IMR-90 (cell line): ENCODE results near the gene ANKH.

ENCODE experiments used
- BHLHE40 ChIP-seq: fragments of 150-350 bp; IDR thresholded peaks from 2 replicates; pipeline ENCODE4 v1.6.1; 2016; ENCODE audit warnings: mild to moderate bottlenecking, low read depth, low read length
- CEBPB ChIP-seq: IDR thresholded peaks from 2 replicates; pipeline ENCODE4 v1.6.1; 2012; ENCODE audit warnings: low read depth, low read length, improper control_type of control experiment
- FOS ChIP-seq: fragments of 150-350 bp; IDR thresholded peaks from 2 replicates; pipeline ENCODE4 v1.6.1; 2016; ENCODE audit warnings: low read depth, low read length
- MAFK ChIP-seq: IDR thresholded peaks from 2 replicates; pipeline ENCODE4 v1.6.1; 2012; ENCODE audit warnings: low read depth, low read length, improper control_type of control experiment
- MAZ ChIP-seq: IDR thresholded peaks from 2 replicates; pipeline ENCODE4 v1.6.1; 2012; ENCODE audit warnings: low read depth, mild to moderate bottlenecking, low read length, improper control_type of control experiment, moderate library complexity, borderline replicate concordance
- MXI1 ChIP-seq: IDR thresholded peaks from 2 replicates; pipeline ENCODE4 v1.6.1; 2012; ENCODE audit warnings: low read depth, mild to moderate bottlenecking, low read length, moderate library complexity, borderline replicate concordance
- NFE2L2 ChIP-seq: fragments of 150-350 bp; IDR thresholded peaks from 2 replicates; pipeline ENCODE4 v1.6.1; 2016; ENCODE audit warnings: low read depth, mild to moderate bottlenecking, low read length
- POLR2A ChIP-seq: IDR thresholded peaks from 2 replicates; pipeline ENCODE4 v1.6.1; 2012; ENCODE audit warnings: mild to moderate bottlenecking, low read depth, low read length
- RAD21 ChIP-seq: IDR thresholded peaks from 2 replicates; pipeline ENCODE4 v1.6.1; 2012; ENCODE audit warnings: low read length, improper control_type of control experiment
- RCOR1 ChIP-seq: IDR thresholded peaks from 2 replicates; pipeline ENCODE4 v1.6.1; 2012; ENCODE audit warnings: mild to moderate bottlenecking, low read length, improper control_type of control experiment; ENCODE audit not compliant: insufficient replicate concordance
- RFX5 ChIP-seq: IDR thresholded peaks from 2 replicates; pipeline ENCODE4 v1.8.0; 2012; ENCODE audit warnings: low read depth, mild to moderate bottlenecking, low read length, moderate library complexity
- SMC3 ChIP-seq: fragments of 150-350 bp; IDR thresholded peaks from 2 replicates; pipeline ENCODE4 v1.6.1; 2016; ENCODE audit warnings: low read depth, mild to moderate bottlenecking, antibody characterized with exemption, low read length, moderate library complexity
- TF ChIP-seq, protein P1 (sequence below): conservative IDR thresholded peaks from 2 replicates; pipeline ENCODE4 v1.5.1; 2012; ENCODE audit warnings: mild to moderate bottlenecking, low read depth, low read length, improper control_type of control experiment
- TF ChIP-seq, protein P2 (sequence below): fragments of 150-350 bp; IDR thresholded peaks from 2 replicates; pipeline ENCODE4 v1.6.1; 2017; ENCODE audit warnings: mild to moderate bottlenecking, antibody characterized with exemption, low read length, low read depth

DNA sequence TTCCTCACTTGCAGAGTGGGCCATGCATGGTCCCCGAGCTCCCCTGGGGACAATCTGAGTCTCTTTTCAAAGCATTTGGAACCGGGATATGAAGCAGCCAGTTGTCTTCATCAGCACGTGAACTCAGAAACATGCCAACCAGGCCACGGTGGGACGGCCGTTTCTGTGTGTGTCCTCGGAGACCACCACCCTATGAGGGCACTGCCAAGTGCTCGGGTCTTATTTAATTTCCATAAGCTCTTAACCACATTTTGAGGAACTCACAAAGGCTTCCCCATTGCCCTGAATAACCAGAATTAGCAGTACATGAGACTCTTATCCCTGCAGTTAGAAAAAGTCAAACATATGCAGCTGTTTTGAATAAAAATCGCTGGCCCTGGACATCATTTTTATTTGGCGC is 146.9 kb downstream of the ANKH start:
- TF ChIP-seq RFX5 (no peak), CEBPB (no peak), POLR2A (no peak), MAZ (no peak), MXI1 (no peak), SMC3 (no peak), NFE2L2 (no peak), BHLHE40 (no peak), RAD21 (no peak), FOS (no peak), RCOR1 (no peak), MAFK (no peak)
- TF ChIP-seq, protein P1, sequence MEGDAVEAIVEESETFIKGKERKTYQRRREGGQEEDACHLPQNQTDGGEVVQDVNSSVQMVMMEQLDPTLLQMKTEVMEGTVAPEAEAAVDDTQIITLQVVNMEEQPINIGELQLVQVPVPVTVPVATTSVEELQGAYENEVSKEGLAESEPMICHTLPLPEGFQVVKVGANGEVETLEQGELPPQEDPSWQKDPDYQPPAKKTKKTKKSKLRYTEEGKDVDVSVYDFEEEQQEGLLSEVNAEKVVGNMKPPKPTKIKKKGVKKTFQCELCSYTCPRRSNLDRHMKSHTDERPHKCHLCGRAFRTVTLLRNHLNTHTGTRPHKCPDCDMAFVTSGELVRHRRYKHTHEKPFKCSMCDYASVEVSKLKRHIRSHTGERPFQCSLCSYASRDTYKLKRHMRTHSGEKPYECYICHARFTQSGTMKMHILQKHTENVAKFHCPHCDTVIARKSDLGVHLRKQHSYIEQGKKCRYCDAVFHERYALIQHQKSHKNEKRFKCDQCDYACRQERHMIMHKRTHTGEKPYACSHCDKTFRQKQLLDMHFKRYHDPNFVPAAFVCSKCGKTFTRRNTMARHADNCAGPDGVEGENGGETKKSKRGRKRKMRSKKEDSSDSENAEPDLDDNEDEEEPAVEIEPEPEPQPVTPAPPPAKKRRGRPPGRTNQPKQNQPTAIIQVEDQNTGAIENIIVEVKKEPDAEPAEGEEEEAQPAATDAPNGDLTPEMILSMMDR, result no peak
- TF ChIP-seq, protein P2, sequence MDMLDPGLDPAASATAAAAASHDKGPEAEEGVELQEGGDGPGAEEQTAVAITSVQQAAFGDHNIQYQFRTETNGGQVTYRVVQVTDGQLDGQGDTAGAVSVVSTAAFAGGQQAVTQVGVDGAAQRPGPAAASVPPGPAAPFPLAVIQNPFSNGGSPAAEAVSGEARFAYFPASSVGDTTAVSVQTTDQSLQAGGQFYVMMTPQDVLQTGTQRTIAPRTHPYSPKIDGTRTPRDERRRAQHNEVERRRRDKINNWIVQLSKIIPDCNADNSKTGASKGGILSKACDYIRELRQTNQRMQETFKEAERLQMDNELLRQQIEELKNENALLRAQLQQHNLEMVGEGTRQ, result no peak
